SIG-M5 (cell line): ENCODE measurements around the gene PPP1R3F.
"Not testable (repeated sequence)": the region's sequence is repeated elsewhere in the genome, so short reads cannot be mapped to it uniquely, and the experiment has no call there.

Experiments
- DNase-seq: peaks from one replicate; lab custom pipeline; 2025; lab: John Stamatoyannopoulos, UW

PPP1R3F gene

DNA sequence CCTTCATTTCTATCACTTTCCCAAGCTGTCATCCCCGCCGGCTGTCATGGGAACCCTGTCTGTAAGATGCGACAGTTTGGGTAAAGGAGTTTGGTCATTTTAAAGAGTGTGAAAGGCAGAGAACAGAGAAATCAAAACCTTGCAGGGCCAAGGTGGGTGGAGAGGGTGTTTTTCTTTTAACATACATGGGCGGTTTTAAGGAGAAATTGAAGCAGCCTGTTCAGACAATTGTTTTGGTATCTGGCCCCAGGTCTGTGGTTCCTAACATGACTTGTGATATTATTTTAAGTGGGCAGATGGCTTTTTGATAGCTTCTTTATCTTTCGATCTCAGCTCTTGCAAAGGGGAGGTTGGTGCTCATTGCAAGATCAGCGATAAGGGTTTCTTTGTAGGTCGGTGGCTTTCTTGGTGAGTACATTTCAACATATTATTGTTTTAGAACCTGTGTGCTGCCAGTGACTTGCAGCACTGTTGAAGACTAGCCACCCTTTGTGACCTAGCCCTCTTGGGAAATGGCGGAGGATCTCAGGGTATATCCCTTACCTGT lies 3.7 kb downstream of the PPP1R3F start:
- no peak for DNase-seq

GRCh38 chrX:49276207-49276606 lies 6.6 kb downstream of the PPP1R3F start:
- no peak for DNase-seq

DNA sequence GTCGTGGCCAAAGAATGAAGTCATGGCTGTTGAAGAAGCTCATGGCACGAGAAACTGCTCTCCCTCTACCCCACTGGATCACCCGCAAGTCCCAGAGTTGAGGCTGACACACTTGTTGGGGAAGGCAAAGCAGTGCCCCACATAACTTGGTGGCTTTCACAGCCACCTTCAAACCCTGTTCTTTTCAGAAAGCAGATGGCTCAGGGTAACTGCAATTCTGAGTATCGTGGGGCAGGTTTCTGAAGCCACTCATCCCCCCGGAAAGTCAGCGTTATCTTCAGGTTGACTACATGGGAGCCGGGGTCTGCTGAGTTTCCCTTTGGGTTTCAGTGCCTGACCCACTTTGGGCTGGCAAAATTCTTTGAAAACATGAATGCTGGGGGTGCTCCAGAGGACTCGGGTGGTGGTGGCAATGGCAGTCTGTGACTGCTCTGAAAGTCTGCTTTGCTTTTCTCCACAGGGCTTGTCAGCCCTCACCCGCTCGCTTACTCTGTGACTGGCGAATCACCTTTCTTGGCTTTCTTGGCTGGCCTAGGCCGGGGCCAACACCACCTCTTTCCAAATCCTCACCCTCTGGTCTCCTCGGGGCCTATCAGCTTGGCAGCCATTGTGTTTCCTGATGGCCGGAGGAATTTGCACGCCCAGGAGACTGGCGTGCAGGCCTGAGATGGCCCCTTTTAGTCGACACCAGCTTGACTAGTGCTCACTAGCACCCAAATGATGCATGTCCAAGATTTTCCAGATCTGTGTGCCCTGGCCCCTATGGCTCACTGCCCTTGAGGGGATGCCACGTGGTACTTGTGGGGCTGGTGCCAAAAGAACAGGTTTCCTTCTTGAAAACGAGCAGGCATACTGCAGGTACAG lies 7.3 kb downstream of the PPP1R3F start:
- DNase-seq = no peak

DNA sequence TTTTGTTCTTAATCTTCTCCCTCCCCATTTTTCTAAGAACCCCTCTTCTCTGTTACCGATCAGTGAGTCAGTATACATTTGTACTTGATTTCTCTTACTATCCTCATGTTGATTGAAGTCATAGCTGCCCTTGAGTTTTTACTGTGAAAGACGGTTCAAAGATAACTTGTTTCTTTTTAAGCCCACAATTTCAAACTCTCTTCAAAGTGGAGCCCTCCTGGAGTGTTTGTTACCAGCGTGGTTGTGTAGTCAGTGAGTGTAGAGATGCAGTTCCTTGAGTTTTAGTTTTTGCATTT lies 7.9 kb downstream of the PPP1R3F start:
- no peak for DNase-seq

DNA sequence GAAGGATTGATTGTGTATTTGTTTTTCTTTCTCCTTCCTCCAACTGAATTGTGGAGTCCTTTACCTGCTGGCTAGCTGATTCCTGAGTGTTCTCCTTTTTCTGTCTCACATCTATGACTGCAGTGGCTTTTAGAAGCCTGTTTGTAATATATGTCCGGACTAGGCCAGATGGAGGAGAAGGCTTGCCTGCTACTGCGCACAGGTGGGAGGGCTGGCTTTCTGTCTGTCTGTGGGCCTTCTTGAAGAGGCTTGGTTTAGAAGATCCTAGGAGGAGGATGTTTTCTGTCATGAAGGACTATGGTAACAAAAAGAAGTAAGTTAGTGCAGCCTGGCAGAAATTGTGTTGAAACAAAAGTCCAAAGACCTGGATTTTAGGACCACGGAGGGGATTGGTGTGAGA lies 8.5 kb downstream of the PPP1R3F start:
- no peak for DNase-seq

DNA sequence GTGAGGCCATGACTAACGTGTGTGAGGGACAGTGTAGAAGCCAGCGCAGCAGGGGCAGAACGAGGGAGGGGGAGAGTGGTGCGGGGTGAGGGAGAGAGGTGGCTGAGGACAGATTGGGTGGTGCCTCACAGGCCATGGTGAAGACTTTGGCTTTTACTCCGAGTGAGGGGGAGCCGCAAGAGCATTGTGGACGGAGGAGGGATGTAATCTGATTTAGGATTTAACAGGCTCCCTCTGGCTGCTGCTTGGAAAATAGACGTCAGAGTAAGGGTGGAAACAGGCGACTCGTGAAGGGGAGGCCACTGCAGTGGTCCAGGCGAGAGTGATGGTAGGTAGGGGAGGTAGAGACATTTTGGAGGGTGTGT lies 13.0 kb downstream of the PPP1R3F start:
- no peak for DNase-seq

GRCh38 chrX:49284212-49284611 lies 14.6 kb downstream of the PPP1R3F start:
- DNase-seq = no peak

DNA sequence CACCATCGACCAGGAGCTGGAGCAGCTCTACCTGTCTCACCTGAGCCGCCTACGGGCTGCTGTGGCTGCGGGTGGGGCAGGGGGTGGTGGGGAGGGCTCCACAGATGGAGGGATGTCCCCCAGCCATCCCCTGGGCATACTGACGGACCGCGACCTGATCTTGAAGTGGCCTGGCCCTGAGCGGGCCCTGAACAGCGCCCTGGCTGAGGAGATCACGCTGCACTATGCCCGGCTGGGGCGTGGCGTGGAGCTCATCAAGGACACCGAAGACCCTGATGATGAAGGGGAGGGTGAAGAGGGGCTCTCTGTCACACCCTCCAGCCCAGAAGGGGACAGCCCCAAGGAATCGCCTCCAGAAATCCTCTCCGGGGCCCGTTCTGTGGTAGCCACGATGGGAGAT lies 16.5 kb downstream of the PPP1R3F start:
- no peak for DNase-seq

GRCh38 chrX:49286581-49286980 lies 17.0 kb downstream of the PPP1R3F start:
- no peak for DNase-seq

DNA sequence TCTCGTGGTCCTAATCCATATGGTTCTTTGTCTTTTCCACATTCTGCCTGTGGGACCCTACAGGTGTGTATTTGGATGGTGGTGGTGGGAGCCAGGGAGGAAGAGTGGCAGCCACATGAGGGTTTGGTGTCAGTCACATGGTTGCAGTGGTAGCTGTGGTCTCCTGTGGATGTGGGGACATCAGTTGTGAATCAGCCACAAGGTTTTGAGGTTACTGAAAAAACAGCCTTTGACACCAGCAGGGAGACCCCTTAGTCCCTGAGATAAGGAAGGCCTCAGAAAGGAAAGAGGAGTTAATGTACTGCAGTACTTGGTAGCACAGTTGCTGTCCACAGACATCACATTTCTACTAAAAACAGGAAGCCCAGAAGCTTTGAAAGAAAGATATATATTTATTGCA lies 18.1 kb downstream of the PPP1R3F start:
- DNase-seq = no peak

- DNase-seq = no peak
Measured at GRCh38 chrX:49290215-49290614, 20.6 kb downstream of the PPP1R3F start.

DNA sequence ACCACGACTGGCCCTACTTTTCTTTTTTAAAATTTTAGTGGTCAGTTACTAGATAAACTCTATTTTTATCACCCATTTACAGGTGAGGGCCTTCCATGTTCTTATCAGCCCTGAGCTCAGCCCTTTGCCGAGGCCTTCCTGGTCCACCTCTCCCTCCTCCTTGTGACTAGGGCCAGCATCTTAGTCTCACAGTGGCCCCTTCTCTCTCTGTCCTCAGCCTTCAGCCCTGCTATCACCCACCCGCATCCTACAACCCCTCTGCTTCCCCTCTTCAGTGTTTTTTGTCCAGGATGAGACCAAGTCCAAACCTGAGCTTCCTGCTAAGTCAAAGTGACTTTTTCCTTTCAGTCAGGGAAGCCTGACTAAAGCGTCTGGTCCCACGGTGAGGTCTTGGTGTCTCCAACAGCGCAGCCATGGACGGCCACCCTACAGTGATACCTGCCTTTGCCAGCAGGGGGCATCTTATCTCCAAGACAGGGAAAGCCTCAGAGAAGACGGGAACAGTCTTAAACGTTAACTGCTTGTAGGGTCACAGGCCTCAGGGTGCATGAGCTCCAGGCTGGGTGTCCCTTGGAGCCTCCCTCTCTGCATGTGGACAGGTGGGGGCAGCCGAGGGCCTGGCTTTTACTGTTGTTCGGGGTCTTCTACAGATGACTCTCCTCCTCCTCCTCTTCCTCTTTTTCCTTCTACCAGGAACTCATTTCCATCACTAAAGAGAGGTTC lies 22.2 kb downstream of the PPP1R3F start:
- DNase-seq = no peak

DNA sequence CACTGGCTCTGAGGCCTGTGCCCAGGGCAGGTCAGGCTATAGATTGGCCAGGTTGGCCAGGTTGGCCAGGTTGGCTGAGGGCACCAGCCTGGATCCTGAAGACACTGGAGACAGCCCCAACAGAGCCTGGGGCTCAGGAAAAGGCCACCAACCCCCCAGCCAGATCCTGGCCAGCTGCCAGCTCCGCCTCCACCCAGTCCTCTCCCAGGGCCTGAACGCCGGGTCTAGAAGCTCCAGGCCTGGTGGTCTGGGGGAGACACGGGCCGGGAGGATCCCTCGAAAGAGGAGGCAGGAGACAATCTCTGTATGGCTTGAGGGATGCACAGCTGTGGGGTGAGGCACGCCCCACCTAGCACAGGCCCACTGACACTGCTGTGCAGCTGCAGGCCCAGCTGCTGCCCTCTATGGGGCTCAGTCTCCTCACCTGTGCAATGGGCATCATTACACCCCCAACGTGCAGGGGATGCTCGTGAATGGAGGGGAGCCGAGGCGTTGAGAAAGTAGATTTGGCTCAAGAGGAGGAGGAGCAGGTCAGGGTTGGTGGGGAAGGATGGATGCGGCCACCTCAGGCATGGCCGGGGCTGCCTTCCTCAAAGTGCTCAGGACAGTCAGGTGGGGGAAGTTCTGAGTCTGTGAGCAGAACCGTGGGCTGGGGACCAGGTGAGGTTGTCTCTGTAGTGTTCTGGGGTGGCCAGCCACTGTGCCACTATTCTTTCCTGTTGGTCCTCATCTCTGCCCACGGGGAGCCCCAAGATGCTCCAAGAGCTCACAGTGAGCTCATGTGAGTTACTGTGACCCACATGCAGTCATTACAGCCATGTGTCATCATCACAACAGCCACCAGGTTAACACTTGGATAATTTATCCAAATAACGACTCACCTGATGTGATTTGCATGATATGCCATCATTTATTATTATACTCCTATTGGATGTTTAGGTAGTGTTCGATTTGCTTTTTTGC lies 23.1 kb downstream of the PPP1R3F start:
- no peak for DNase-seq

- not testable (repeated sequence) for DNase-seq
Measured at GRCh38 chrX:49299293-49299692, 29.7 kb downstream of the PPP1R3F start.

DNA sequence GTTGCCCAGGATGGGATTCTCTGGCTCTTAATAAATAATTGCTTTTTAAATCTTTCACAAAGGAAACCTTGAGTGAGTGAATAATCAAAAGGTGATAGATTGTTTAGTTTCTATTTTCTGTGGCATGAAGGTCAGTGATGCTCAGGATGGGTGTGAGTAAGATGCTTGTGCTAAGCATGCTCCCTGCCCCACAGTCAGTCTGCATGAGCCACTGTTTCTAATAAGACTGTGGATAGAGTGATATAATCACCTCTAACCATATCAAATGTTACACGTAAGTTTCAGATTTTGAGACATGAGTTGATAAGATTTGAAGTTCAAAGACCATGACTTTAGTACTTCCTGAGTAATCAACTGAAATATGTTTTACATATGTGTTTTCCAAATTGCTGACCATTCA lies 31.1 kb downstream of the PPP1R3F start:
- no peak for DNase-seq

GRCh38 chrX:49303346-49303745 lies 33.8 kb downstream of the PPP1R3F start, which contains the start of gene GAGE10:
Gene GAGE10 (plus strand): TSS chrX:49303646. CDS start chrX:49304860, 1,214 bp downstream.
- DNase-seq = no peak

DNA sequence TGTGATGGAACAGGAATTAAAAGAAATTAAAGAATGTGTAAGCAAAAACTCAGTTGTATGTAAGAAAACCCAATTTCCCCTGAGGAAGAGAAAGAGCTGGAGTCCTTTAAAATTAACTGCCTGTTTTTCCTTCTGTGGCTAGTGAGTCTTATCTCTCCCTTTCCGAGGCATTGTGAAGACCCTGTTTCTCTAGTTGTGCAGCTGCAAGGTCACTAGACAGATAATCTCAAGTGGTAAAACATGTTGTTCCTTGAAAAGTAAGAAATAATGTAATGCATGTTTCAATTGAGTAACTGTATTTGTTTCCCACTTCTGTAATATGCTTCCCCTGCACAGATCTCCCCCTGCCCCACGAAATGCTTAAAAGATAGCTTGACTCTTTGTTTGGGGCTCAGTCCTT lies 38.2 kb downstream of the PPP1R3F start:
- not testable (repeated sequence) for DNase-seq

DNA sequence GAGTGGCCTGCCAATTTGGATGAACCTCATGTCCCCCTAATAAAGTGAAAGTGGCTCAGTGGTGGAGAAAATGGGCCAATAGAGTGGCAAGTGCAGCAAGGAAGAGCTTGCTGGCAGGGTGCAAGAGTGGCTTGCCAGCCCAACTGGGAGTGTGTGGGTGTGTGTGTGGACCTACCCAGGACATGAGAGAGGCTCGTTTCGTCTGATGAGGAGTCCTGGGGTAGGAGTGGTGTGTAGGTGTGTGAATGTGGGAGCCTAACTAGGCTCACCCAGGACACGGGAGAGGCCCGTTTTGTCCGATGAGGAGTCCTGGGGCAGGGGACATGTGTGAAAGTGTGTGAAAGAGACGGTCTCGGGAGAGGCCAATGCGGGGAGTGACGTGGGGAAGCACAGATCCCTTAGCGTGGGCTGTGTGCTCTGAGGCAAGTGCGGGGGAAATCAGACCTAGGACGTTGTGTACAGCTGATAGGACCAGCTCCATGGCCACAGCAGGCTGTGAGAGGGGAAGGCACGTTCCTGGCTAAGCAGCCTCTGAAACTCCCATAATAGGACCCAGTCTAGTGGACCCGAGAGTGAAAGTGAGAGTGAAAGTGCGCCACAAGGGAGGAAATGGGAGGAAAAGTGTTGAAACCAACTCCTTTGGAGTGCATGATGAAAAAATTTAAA lies 39.1 kb downstream of the PPP1R3F start:
- no peak for DNase-seq

- no peak for DNase-seq
Measured at GRCh38 chrX:49309401-49309981, 39.9 kb downstream of the PPP1R3F start.

- no peak for DNase-seq
Measured at GRCh38 chrX:49310371-49310770, 40.8 kb downstream of the PPP1R3F start.

GRCh38 chrX:49312176-49312575 lies 42.6 kb downstream of the PPP1R3F start:
- no peak for DNase-seq
